NCI-H510A treated with DMSO at 0.1 percent for 48 hours (cell line): Measurements from ENCODE around the gene NAB2.
"Not testable (repeated sequence)": the region's sequence is repeated elsewhere in the genome, so short reads cannot be mapped to it uniquely, and the experiment has no call there.

ENCODE experiments used
- DNase-seq: peaks from one replicate; lab custom pipeline; 2025; lab: John Stamatoyannopoulos, UW

NAB2 gene

DNA sequence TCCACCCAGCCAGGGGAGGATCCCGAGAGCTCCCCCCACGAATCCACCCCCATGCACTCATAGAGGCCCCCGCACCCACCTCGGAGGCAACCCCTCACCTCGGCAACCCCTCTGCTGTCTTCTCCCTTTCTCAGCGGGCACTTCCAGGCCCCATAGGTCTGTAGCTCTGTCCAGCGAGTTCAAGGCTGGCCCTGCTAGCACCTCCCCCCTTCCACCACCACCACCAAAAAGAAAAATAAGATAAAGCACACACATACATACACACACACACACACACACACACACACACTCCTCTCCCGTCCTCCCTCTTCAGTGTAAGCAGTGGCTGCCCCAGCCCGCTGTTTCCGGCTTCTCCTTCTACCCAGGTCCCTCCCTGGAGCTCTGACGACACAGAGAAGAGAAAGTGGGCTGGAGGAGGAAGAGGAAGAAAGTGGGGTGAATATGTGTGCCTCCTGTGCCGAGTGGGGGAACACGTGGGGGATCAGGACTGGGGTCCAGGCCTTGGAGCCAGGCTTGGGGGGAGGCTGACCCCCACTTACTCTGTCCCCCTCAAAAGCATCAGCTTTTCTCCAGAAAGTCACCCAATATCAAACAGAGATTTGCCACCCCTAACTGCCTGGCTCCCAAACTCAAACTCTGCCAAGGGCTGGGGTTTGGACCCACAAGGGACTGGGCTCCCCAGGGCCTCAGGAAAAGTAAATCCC lies 22.3 kb downstream of the NAB2 start, which contains the start of gene STAT6:
Gene STAT6, minus strand, starts transcription at position 332 of the 704 bp plus-strand sequence. CDS start 3,084 bp downstream, outside the sequence.
- peak; percentile 67 for DNase-seq

- no peak for DNase-seq
These were observed 23.8 kb downstream of the NAB2 start for GRCh38 chr12:57112492-57113294.

- DNase-seq: no peak
These were observed 27.8 kb downstream of the NAB2 start for GRCh38 chr12:57116580-57117281.

GRCh38 chr12:57118711-57119271 lies 29.9 kb downstream of the NAB2 start:
- no peak for DNase-seq

GRCh38 chr12:57119294-57120085 lies 30.6 kb downstream of the NAB2 start:
- no peak for DNase-seq

DNA sequence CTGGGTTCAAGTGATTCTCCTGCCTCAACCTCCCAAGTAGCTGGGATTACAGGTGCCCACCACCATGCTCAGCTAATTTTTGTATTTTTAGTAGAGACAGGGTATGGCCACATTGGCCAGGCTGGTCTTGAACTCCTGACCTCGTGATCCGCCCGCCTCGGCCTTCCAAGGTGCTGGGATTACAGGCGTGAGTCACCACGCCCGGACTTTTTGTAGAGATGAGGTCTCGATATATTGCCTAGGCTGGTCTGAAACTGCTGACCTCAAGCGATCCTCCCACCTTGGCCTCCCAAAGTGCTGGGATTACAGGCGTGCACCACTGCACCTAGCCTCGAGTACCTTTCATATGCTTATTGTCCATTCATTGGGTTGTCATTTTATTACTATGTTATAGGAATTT lies 31.8 kb downstream of the NAB2 start:
- not testable (repeated sequence) for DNase-seq

DNA sequence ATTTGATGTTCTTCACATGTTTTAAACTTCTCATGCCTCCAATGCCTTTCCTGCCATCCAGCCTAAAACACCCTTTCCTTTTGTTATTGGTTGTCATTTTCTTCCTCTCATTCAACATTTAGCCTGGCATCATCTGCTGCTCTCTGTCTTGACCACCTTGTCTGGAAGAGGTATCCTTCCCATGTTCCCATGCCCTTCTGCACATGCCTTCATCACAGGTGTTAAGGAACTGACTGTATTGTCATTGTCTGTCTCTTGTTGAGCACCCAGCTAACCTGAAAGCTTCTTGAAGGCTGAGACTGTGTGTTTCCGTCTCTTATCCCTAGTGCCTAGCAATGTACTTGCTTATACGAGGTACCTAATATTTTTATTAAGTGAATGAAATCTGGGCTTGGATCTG lies 34.9 kb downstream of the NAB2 start:
- no peak for DNase-seq

DNA sequence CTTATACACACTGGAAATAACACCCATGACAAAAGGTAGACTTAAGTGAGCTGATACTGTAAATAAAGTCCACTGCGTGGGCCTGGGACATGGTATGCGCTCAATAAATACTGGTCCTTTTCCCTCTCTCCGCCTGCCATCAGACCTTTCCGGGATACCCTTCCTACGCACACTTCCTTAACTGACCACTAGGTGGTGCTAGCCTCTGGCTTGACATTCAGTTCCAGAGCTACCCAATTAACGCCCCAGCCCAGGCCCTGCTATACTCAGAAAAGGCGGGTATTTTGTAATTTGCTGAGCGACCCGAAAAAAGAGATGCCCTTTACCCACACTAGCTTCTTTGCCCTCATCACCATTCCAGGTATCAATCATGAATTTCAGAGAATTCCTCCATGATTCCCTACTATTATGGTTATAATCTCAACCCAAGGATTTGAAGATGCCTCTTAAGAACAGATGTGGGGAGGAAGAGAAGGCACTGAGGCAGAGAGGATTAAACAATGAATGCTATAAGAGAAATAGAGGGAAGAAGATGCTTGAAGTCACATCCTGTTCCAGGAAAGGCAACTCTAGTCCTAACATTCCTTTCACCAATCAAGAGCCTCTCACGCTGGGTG lies 35.5 kb downstream of the NAB2 start:
- DNase-seq: peak; percentile 58

DNA sequence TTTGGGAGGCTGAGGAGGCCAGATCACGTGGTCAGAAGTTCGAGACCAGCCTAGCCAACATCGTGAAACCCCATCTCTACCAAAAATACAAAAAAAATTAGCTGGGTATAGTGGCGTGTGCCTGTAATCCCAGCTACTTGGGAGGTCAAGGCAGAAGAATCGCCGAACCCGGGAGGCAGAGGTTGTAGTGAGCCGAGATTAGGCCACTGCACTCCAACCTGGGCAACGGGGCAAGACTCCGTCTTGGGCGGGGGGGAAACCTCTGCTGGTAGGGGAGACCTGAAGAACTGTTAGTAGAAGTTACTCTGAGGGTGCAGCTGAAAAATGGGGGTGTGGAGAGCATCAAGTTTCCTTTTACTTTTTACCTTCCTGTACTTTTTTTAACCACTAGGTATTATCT lies 37.1 kb downstream of the NAB2 start:
- DNase-seq: no peak

- no peak for DNase-seq
These were observed 37.6 kb downstream of the NAB2 start for GRCh38 chr12:57126561-57126960.

GRCh38 chr12:57127101-57127725 lies 38.3 kb downstream of the NAB2 start:
- peak; percentile 72 for DNase-seq

DNA sequence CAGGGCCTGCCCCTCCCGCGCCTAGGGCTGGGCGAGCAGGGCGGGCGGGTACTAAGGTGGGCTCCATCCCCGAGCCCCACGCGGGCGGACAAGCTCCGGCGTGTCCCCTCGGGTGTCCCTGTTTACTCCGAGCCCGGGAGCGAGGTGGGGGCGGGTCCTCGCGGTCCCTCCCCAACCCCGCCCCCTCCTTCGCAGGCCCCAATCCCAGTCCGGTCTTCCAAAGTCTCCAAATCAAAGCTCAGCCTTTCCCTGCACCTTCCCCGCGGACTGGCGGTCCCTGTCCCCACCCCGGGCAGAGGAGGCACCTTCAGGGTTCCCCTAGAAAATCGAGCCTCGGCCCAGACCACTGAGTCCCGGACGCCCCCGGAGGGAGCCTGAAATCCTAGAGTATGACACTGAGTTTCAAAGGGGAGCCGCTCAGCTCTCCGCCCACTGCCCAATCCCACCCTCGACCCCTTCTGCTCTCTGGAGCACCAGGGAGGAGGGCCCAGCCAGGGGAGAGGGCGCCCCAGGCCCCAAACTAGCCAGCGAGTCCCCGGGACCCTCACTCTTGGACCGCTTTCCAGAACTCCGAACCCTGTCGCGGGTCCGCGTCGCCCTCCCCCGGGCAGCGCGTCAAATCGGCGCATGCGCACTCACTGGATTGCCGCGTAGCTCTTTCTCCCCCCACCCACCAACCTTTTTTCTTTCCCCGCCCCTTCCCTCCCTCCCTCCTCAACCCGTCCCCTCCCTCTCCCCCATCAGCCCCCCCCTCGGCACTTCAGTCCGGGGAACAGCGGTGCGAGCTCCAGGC lies 39.0 kb downstream of the NAB2 start, which contains the start of gene LRP1:
Gene LRP1, plus strand, starts transcription at position 758 of the 793 bp plus-strand sequence. CDS start 482 bp downstream, outside the sequence.
- peak; percentile 77 for DNase-seq

DNA sequence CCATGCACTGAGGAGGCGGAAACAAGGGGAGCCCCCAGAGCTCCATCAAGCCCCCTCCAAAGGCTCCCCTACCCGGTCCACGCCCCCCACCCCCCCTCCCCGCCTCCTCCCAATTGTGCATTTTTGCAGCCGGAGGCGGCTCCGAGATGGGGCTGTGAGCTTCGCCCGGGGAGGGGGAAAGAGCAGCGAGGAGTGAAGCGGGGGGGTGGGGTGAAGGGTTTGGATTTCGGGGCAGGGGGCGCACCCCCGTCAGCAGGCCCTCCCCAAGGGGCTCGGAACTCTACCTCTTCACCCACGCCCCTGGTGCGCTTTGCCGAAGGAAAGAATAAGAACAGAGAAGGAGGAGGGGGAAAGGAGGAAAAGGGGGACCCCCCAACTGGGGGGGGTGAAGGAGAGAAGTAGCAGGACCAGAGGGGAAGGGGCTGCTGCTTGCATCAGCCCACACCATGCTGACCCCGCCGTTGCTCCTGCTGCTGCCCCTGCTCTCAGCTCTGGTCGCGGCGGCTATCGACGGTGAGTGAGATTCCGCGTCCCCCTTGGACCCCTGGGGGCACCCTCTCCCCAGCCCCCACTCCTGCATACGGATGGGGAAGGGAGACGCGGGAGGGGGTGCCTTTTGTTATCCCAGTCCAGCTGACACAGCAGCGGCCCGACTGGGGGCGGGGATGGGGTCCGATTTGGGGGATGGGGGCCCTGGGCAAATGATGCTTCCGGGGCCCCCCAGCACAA lies 39.8 kb downstream of the NAB2 start:
- DNase-seq: no peak

- no peak for DNase-seq
These were observed 40.5 kb downstream of the NAB2 start for GRCh38 chr12:57129321-57129842.

DNA sequence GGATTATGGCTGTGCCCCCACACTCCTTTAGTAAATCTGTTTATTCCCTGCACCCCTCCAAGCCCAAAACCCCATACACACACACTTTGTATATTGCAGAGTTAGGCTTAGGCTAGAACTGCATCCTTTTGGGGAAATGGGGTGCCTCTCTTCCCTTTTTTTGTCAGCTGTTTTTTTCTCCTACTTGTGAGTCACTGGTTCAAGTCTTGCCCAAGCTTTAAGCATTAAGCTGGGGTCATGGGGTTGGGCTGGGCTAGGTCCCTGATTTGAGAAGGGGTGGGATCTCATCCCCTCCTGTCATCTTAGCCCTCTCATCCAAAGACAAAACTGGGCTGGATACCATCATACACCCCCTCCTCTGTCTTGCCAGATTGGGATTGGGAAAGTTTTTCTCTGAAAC lies 41.0 kb downstream of the NAB2 start:
- no peak for DNase-seq

DNA sequence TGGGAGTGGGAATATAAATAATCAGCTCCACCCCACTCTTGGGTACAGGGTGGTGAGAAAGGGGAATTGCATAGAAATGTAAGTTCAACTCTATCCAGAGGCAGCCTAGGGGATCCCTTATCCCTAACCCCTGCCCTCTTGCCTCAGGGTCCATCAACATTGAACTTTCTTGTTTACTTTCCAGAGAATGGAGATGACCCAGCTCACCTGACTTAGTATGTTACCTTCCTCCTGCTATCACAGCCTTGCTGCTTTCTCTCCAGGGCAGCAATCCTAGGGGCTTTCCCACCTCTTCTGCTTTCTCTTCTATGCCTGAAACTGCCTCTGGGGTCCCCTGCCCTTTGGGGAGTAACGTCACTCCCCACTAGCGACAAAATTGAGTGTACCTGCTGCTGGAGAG lies 42.0 kb downstream of the NAB2 start:
- no peak for DNase-seq

GRCh38 chr12:57131896-57132744 lies 43.2 kb downstream of the NAB2 start:
- peak; percentile 13 for DNase-seq
